WTC11 (cell line): ENCODE results near the gene DUS1L. TPM values are rescaled to one million over a fixed set of nuclear protein-coding genes. Genes with fewer than 3 reads are reported as not detected.

Source experiments
- CTCF ChIP-seq: fragments of 200-600 bp; IDR thresholded peaks from 2 replicates; pipeline ENCODE4 v1.8.0; 2022; ENCODE audit warnings: antibody characterized with exemption
- E2F1 ChIP-seq: sonication (generic); formaldehyde crosslinking; IDR thresholded peaks from 2 replicates; pipeline ENCODE4 v1.8.0; 2022; ENCODE audit warnings: mild to moderate bottlenecking, missing genetic modification reagents
- FOXJ3 ChIP-seq: sonication (generic); formaldehyde crosslinking; IDR thresholded peaks from 2 replicates; pipeline ENCODE4 v1.9.0; 2021; ENCODE audit warnings: missing genetic modification reagents, mild to moderate bottlenecking, borderline replicate concordance
- FOXK1 ChIP-seq: sonication (generic); formaldehyde crosslinking; IDR thresholded peaks from 2 replicates; pipeline ENCODE4 v1.8.0; 2022; ENCODE audit warnings: mild to moderate bottlenecking, moderate library complexity, missing genetic modification reagents
- IRF1 ChIP-seq: sonication (generic); formaldehyde crosslinking; IDR thresholded peaks from 2 replicates; pipeline ENCODE4 v1.8.0; 2023; ENCODE audit warnings: missing genetic modification reagents
- MLX ChIP-seq: sonication (generic); formaldehyde crosslinking; IDR thresholded peaks from 2 replicates; pipeline ENCODE4 v1.8.1; 2023; ENCODE audit warnings: mild to moderate bottlenecking, missing genetic modification reagents, moderate library complexity
- NR2C2 ChIP-seq: sonication (generic); formaldehyde crosslinking; IDR thresholded peaks from 2 replicates; pipeline ENCODE4 v1.8.0; 2022; ENCODE audit warnings: mild to moderate bottlenecking, missing genetic modification reagents
- OVOL2 ChIP-seq: fragments of 250-450 bp; sonication (Bioruptor Pico); IDR thresholded peaks from 2 replicates; pipeline ENCODE4 v1.9.0; 2021; ENCODE audit warnings: mild to moderate bottlenecking, borderline replicate concordance
- ZNF263 ChIP-seq: sonication (generic); formaldehyde crosslinking; IDR thresholded peaks from 2 replicates; pipeline ENCODE4 v1.8.1; 2022; ENCODE audit warnings: low read depth, mild to moderate bottlenecking, moderate library complexity, missing genetic modification reagents
- ZNF281 ChIP-seq: sonication (generic); formaldehyde crosslinking; IDR thresholded peaks from 2 replicates; pipeline ENCODE4 v1.8.0; 2023; ENCODE audit warnings: mild to moderate bottlenecking, missing genetic modification reagents
- total RNA-seq: library from RNA; stranded (reverse); gene quantifications from 3 replicates; pipeline ENCODE4 v1.2.3, GENCODE V29; 2021
- TF ChIP-seq, protein P1 (sequence below): sonication (generic); formaldehyde crosslinking; IDR thresholded peaks from 2 replicates; pipeline ENCODE4 v1.8.0; 2022; ENCODE audit warnings: mild to moderate bottlenecking, missing genetic modification reagents
- TF ChIP-seq, protein P2 (sequence below): sonication (generic); formaldehyde crosslinking; IDR thresholded peaks from 2 replicates; pipeline ENCODE4 v1.8.1; 2022; ENCODE audit warnings: missing genetic modification reagents, borderline replicate concordance
- TF ChIP-seq, protein P3 (sequence below): sonication (generic); formaldehyde crosslinking; IDR thresholded peaks from 2 replicates; pipeline ENCODE4 v1.8.1; 2023; ENCODE audit warnings: mild to moderate bottlenecking, missing genetic modification reagents, moderate library complexity
- TF ChIP-seq, protein P4 (sequence below): sonication (generic); formaldehyde crosslinking; IDR thresholded peaks from 2 replicates; pipeline ENCODE4 v1.8.1; 2022; ENCODE audit warnings: low read depth, mild to moderate bottlenecking, moderate library complexity, missing genetic modification reagents, borderline replicate concordance
- TF ChIP-seq, protein P5 (sequence below): sonication (generic); formaldehyde crosslinking; IDR thresholded peaks from 2 replicates; pipeline ENCODE4 v1.8.1; 2022; ENCODE audit warnings: mild to moderate bottlenecking, moderate library complexity, missing genetic modification reagents
- TF ChIP-seq, protein P6 (sequence below): sonication (generic); formaldehyde crosslinking; IDR thresholded peaks from 2 replicates; pipeline ENCODE4 v1.8.1; 2023; ENCODE audit warnings: mild to moderate bottlenecking, missing genetic modification reagents
- TF ChIP-seq, protein P7 (sequence below): sonication (generic); formaldehyde crosslinking; IDR thresholded peaks from 2 replicates; pipeline ENCODE4 v1.8.0; 2022; ENCODE audit warnings: missing genetic modification reagents

Gene DUS1L
- total RNA-seq, 1 experiment from 2014 or later: 120 TPM

- TF ChIP-seq, protein P1, sequence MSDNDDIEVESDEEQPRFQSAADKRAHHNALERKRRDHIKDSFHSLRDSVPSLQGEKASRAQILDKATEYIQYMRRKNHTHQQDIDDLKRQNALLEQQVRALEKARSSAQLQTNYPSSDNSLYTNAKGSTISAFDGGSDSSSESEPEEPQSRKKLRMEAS (CRISPR knock-in tag): no peak; the same call in 1 of the 2 replicates
- TF ChIP-seq CTCF: peak; percentile 73
- TF ChIP-seq, protein P2, sequence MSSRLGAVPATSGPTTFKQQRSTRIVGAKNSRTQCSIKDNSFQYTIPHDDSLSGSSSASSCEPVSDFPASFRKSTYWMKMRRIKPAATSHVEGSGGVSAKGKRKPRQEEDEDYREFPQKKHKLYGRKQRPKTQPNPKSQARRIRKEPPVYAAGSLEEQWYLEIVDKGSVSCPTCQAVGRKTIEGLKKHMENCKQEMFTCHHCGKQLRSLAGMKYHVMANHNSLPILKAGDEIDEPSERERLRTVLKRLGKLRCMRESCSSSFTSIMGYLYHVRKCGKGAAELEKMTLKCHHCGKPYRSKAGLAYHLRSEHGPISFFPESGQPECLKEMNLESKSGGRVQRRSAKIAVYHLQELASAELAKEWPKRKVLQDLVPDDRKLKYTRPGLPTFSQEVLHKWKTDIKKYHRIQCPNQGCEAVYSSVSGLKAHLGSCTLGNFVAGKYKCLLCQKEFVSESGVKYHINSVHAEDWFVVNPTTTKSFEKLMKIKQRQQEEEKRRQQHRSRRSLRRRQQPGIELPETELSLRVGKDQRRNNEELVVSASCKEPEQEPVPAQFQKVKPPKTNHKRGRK (CRISPR knock-in tag): no peak
- TF ChIP-seq, protein P3, sequence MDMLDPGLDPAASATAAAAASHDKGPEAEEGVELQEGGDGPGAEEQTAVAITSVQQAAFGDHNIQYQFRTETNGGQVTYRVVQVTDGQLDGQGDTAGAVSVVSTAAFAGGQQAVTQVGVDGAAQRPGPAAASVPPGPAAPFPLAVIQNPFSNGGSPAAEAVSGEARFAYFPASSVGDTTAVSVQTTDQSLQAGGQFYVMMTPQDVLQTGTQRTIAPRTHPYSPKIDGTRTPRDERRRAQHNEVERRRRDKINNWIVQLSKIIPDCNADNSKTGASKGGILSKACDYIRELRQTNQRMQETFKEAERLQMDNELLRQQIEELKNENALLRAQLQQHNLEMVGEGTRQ: peak; percentile 12; the same call in 1 of the 2 replicates
- TF ChIP-seq, protein P4, sequence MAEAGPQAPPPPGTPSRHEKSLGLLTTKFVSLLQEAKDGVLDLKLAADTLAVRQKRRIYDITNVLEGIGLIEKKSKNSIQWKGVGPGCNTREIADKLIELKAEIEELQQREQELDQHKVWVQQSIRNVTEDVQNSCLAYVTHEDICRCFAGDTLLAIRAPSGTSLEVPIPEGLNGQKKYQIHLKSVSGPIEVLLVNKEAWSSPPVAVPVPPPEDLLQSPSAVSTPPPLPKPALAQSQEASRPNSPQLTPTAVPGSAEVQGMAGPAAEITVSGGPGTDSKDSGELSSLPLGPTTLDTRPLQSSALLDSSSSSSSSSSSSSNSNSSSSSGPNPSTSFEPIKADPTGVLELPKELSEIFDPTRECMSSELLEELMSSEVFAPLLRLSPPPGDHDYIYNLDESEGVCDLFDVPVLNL (CRISPR knock-in tag): no peak
- TF ChIP-seq, protein P5, sequence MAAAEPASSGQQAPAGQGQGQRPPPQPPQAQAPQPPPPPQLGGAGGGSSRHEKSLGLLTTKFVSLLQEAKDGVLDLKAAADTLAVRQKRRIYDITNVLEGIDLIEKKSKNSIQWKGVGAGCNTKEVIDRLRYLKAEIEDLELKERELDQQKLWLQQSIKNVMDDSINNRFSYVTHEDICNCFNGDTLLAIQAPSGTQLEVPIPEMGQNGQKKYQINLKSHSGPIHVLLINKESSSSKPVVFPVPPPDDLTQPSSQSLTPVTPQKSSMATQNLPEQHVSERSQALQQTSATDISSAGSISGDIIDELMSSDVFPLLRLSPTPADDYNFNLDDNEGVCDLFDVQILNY (CRISPR knock-in tag): peak; percentile 80; the same call in 1 of the 2 replicates
- no peak; the same call in 1 of the 2 replicates for TF ChIP-seq ZNF281
- TF ChIP-seq, protein P6, sequence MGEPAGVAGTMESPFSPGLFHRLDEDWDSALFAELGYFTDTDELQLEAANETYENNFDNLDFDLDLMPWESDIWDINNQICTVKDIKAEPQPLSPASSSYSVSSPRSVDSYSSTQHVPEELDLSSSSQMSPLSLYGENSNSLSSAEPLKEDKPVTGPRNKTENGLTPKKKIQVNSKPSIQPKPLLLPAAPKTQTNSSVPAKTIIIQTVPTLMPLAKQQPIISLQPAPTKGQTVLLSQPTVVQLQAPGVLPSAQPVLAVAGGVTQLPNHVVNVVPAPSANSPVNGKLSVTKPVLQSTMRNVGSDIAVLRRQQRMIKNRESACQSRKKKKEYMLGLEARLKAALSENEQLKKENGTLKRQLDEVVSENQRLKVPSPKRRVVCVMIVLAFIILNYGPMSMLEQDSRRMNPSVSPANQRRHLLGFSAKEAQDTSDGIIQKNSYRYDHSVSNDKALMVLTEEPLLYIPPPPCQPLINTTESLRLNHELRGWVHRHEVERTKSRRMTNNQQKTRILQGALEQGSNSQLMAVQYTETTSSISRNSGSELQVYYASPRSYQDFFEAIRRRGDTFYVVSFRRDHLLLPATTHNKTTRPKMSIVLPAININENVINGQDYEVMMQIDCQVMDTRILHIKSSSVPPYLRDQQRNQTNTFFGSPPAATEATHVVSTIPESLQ (CRISPR knock-in tag): no peak
- no peak for TF ChIP-seq OVOL2 (CRISPR knock-in tag)
- TF ChIP-seq NR2C2 (CRISPR knock-in tag): no peak
- TF ChIP-seq FOXJ3 (CRISPR knock-in tag): no peak
- TF ChIP-seq IRF1 (CRISPR knock-in tag): peak; percentile 43; the same call in 1 of the 2 replicates
- TF ChIP-seq MLX (CRISPR knock-in tag): no peak
- TF ChIP-seq FOXK1 (CRISPR knock-in tag): peak; percentile 48; the same call in 1 of the 2 replicates
- no peak for TF ChIP-seq ZNF263 (CRISPR knock-in tag)
- TF ChIP-seq, protein P7, sequence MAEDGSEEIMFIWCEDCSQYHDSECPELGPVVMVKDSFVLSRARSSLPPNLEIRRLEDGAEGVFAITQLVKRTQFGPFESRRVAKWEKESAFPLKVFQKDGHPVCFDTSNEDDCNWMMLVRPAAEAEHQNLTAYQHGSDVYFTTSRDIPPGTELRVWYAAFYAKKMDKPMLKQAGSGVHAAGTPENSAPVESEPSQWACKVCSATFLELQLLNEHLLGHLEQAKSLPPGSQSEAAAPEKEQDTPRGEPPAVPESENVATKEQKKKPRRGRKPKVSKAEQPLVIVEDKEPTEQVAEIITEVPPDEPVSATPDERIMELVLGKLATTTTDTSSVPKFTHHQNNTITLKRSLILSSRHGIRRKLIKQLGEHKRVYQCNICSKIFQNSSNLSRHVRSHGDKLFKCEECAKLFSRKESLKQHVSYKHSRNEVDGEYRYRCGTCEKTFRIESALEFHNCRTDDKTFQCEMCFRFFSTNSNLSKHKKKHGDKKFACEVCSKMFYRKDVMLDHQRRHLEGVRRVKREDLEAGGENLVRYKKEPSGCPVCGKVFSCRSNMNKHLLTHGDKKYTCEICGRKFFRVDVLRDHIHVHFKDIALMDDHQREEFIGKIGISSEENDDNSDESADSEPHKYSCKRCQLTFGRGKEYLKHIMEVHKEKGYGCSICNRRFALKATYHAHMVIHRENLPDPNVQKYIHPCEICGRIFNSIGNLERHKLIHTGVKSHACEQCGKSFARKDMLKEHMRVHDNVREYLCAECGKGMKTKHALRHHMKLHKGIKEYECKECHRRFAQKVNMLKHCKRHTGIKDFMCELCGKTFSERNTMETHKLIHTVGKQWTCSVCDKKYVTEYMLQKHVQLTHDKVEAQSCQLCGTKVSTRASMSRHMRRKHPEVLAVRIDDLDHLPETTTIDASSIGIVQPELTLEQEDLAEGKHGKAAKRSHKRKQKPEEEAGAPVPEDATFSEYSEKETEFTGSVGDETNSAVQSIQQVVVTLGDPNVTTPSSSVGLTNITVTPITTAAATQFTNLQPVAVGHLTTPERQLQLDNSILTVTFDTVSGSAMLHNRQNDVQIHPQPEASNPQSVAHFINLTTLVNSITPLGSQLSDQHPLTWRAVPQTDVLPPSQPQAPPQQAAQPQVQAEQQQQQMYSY (CRISPR knock-in tag): peak; percentile 49; the same call in 1 of the 2 replicates
- TF ChIP-seq E2F1: no peak
Measured at GRCh38 chr17:82037092-82037888, 28.3 kb downstream of the DUS1L start, which contains the start of gene DCXR (continued).
